Neural cell (in vitro differentiated cells): ENCODE measurements around the gene CD81. TPM values are rescaled to one million over a fixed set of nuclear protein-coding genes. Genes with fewer than 3 reads are reported as not detected.
A peak's percentile ranks its signal among the peaks of the same experiment; 100 is the strongest.

ENCODE experiments used
- H2AFZ ChIP-seq: fragments of 200-600, 300-800 bp; sonication (generic), shearing (Covaris generic); 2 replicates; pipeline ENCODE4 v1.6.0; 2014; ENCODE audit warnings: low read depth, mild to moderate bottlenecking, antibody characterized with exemption, low read length, moderate library complexity
- H3F3A ChIP-seq: fragments of 200-600 bp; shearing (Covaris generic); 2 replicates; pipeline ENCODE4 v1.6.1; 2016; ENCODE audit warnings: mild to moderate bottlenecking, moderate library complexity, mixed read lengths, antibody characterized with exemption, low read length; ENCODE audit not compliant: insufficient read depth, poor library complexity, severe bottlenecking
- H3K27ac ChIP-seq: fragments of 200-600, 300-800 bp; sonication (generic), shearing (Covaris generic); 2 replicates; pipeline ENCODE4 v1.5.1; 2014; ENCODE audit warnings: mild to moderate bottlenecking, low read length, moderate library complexity
- H3K27me3 ChIP-seq: fragments of 300-800, 200-600 bp; sonication (generic), shearing (Covaris generic); 2 replicates; pipeline ENCODE4 v1.6.0; 2014; ENCODE audit warnings: mild to moderate bottlenecking, low read depth, low read length, moderate library complexity; ENCODE audit not compliant: insufficient read depth
- H3K36me3 ChIP-seq: fragments of 300-800, 200-600 bp; sonication (generic), shearing (Covaris generic); 2 replicates; pipeline ENCODE4 v1.5.1; 2014; ENCODE audit warnings: mild to moderate bottlenecking, antibody characterized with exemption, low read length, moderate library complexity; ENCODE audit not compliant: insufficient read depth
- H3K4me2 ChIP-seq: fragments of 300-800, 200-600 bp; sonication (generic), shearing (Covaris generic); 2 replicates; pipeline ENCODE4 v1.6.0; 2014; ENCODE audit warnings: mild to moderate bottlenecking, low read length
- H3K4me3 ChIP-seq: fragments of 300-800, 200-600 bp; sonication (generic), shearing (Covaris generic); 2 replicates; pipeline ENCODE4 v1.5.1; 2014; ENCODE audit warnings: mild to moderate bottlenecking, low read length, moderate library complexity
- H3K79me2 ChIP-seq: fragments of 200-600 bp; shearing (Covaris generic); replicated peaks from 2 replicates; pipeline ENCODE4 v1.6.0; 2014; ENCODE audit warnings: mild to moderate bottlenecking, low read length, moderate library complexity; ENCODE audit not compliant: insufficient read depth
- H3K9ac ChIP-seq: fragments of 300-800, 200-600 bp; sonication (generic), shearing (Covaris generic); 2 replicates; pipeline ENCODE4 v1.6.1; 2016; ENCODE audit warnings: mild to moderate bottlenecking, low read length, mixed read lengths
- H3K9me2 ChIP-seq: fragments of 200-600 bp; shearing (Covaris generic); 2 replicates; pipeline ENCODE4 v1.6.1; 2016; ENCODE audit warnings: mild to moderate bottlenecking, low read length, mixed read lengths; ENCODE audit not compliant: insufficient read depth
- H3K9me3 ChIP-seq: fragments of 200-600, 300-800 bp; sonication (generic), shearing (Covaris generic); 2 replicates; pipeline ENCODE4 v1.6.1; 2016; ENCODE audit warnings: mild to moderate bottlenecking, mixed run types, low read length, moderate library complexity, mixed read lengths
- H4K20me1 ChIP-seq: fragments of 200-600 bp; shearing (Covaris generic); 2 replicates; pipeline ENCODE4 v1.6.1; 2016; ENCODE audit warnings: mild to moderate bottlenecking, mixed run types; ENCODE audit not compliant: insufficient read depth
- EP300 ChIP-seq: fragments of 450-650 bp; conservative IDR thresholded peaks from 2 replicates; pipeline ENCODE4 v1.6.1; 2014; ENCODE audit warnings: antibody characterized with exemption, mild to moderate bottlenecking, moderate library complexity; ENCODE audit not compliant: poor library complexity, severe bottlenecking
- EZH2 ChIP-seq: fragments of 200-600, 300-800 bp; shearing (Covaris generic), sonication (generic); IDR thresholded peaks from 2 replicates; pipeline ENCODE4 v1.6.1; 2014; ENCODE audit warnings: antibody characterized with exemption, low read length, borderline replicate concordance, mild to moderate bottlenecking; ENCODE audit not compliant: insufficient read depth, poor library complexity, severe bottlenecking
- MXI1 ChIP-seq: fragments of 450-650 bp; conservative IDR thresholded peaks from 2 replicates; pipeline ENCODE4 v1.6.1; 2014; ENCODE audit warnings: antibody characterized with exemption, mild to moderate bottlenecking; ENCODE audit not compliant: poor library complexity, severe bottlenecking
- POLR2AphosphoS5 ChIP-seq: IDR thresholded peaks from 2 replicates; pipeline ENCODE4 v1.6.1; 2012
- RAD21 ChIP-seq: fragments of 450-650 bp; conservative IDR thresholded peaks from 2 replicates; pipeline ENCODE4 v1.6.1; 2014; ENCODE audit warnings: antibody characterized with exemption, mild to moderate bottlenecking, moderate library complexity
- SMC3 ChIP-seq: fragments of 450-650 bp; conservative IDR thresholded peaks from 2 replicates; pipeline ENCODE4 v1.6.1; 2014; ENCODE audit warnings: antibody characterized with exemption, mild to moderate bottlenecking, moderate library complexity; ENCODE audit not compliant: poor library complexity
- TAF1 ChIP-seq: IDR thresholded peaks from 2 replicates; pipeline ENCODE4 v1.6.1; 2012; ENCODE audit warnings: low read depth
- polyA plus RNA-seq: library from polyadenylated mRNA; depleted of rRNA; stranded (reverse); fragments of >200 nt; gene quantifications from 2 replicates; pipeline ENCODE4 v1.2.3, GENCODE V29; 2014
- TF ChIP-seq, protein P1 (sequence below): fragments of 450-650 bp; IDR thresholded peaks from 2 replicates; pipeline ENCODE4 v1.5.1; 2014; ENCODE audit warnings: antibody characterized with exemption, mild to moderate bottlenecking, moderate library complexity; ENCODE audit not compliant: poor library complexity, severe bottlenecking
- TF ChIP-seq, protein P2 (sequence below): IDR thresholded peaks from 2 replicates; pipeline ENCODE4 v1.6.1; 2012; ENCODE audit warnings: borderline replicate concordance

Gene CD81
- polyA plus RNA-seq, 1 donor from 2014 or later, result 97.8 TPM

DNA sequence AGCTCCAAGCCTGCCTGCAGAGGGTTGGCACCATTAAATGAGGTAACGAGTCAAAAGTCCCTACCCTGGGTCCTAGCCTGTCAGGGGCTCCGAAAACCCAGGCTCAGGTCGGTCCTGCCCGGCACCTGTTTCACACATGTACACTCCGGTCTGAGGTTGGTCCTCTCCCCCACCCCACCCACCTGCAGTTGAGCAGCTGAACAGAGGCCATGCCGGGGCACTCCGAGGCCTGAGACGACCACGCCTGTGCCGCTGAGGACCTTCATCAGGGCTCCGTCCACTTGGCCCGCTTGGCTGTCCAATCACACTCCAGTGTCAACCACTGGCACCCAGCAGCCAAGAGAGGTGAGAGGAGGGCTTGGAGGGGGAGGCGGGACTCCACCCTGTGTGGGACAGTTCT is 25.0 kb downstream of the CD81 start:
- no peaks in the 10 kb centered on the region for H3K9me2 ChIP-seq
- no peaks in the 10 kb centered on the region for H3K27me3 ChIP-seq
- no peak overlapping the region for H3K27ac ChIP-seq
- peak overlapping the region; percentile 99 for H3K4me2 ChIP-seq
- H3K36me3 ChIP-seq, result no peaks in the 10 kb centered on the region
- TF ChIP-seq, protein P1, sequence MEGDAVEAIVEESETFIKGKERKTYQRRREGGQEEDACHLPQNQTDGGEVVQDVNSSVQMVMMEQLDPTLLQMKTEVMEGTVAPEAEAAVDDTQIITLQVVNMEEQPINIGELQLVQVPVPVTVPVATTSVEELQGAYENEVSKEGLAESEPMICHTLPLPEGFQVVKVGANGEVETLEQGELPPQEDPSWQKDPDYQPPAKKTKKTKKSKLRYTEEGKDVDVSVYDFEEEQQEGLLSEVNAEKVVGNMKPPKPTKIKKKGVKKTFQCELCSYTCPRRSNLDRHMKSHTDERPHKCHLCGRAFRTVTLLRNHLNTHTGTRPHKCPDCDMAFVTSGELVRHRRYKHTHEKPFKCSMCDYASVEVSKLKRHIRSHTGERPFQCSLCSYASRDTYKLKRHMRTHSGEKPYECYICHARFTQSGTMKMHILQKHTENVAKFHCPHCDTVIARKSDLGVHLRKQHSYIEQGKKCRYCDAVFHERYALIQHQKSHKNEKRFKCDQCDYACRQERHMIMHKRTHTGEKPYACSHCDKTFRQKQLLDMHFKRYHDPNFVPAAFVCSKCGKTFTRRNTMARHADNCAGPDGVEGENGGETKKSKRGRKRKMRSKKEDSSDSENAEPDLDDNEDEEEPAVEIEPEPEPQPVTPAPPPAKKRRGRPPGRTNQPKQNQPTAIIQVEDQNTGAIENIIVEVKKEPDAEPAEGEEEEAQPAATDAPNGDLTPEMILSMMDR, result no peak
- no peaks in the 10 kb centered on the region for H3K9me3 ChIP-seq
- peaks cover 13% of the 10 kb centered on the region for H3K79me2 ChIP-seq
- no peaks in the 10 kb centered on the region for H4K20me1 ChIP-seq
- H3K4me3 ChIP-seq, result peak overlapping the region; percentile 86
- H3K9ac ChIP-seq, result no peak overlapping the region
- no peak overlapping the region for H2AFZ ChIP-seq
- H3F3A ChIP-seq, result no peaks in the 10 kb centered on the region

DNA sequence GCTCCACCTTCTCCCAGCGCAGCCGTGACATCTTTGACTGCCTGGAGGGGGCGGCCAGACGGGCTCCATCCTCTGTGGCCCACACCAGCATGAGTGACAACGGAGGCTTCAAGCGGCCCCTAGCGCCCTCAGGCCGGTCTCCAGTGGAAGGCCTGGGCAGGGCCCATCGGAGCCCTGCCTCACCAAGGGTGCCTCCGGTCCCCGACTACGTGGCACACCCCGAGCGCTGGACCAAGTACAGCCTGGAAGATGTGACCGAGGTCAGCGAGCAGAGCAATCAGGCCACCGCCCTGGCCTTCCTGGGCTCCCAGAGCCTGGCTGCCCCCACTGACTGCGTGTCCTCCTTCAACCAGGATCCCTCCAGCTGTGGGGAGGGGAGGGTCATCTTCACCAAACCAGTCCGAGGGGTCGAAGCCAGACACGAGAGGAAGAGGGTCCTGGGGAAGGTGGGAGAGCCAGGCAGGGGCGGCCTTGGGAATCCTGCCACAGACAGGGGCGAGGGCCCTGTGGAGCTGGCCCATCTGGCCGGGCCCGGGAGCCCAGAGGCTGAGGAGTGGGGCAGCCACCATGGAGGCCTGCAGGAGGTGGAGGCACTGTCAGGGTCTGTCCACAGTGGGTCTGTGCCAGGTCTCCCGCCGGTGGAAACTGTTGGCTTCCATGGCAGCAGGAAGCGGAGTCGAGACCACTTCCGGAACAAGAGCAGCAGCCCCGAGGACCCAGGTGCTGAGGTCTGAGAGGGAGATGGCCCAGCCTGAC is 26.0 kb downstream of the CD81 start:
- Histone ChIP-seq H3K27me3 (no peaks in the 10 kb centered on the region), H3K27ac (no peak overlapping the region), H3K9me3 (no peaks in the 10 kb centered on the region), H3K79me2 (peaks cover 13% of the 10 kb centered on the region), H4K20me1 (no peaks in the 10 kb centered on the region), H3K4me2 (no peak overlapping the region), H3K9me2 (no peaks in the 10 kb centered on the region), H3K9ac (no peak overlapping the region), H2AFZ (no peak overlapping the region), H3K36me3 (no peaks in the 10 kb centered on the region), H3K4me3 (no peak overlapping the region), H3F3A (no peaks in the 10 kb centered on the region)
- TF ChIP-seq, protein P2, sequence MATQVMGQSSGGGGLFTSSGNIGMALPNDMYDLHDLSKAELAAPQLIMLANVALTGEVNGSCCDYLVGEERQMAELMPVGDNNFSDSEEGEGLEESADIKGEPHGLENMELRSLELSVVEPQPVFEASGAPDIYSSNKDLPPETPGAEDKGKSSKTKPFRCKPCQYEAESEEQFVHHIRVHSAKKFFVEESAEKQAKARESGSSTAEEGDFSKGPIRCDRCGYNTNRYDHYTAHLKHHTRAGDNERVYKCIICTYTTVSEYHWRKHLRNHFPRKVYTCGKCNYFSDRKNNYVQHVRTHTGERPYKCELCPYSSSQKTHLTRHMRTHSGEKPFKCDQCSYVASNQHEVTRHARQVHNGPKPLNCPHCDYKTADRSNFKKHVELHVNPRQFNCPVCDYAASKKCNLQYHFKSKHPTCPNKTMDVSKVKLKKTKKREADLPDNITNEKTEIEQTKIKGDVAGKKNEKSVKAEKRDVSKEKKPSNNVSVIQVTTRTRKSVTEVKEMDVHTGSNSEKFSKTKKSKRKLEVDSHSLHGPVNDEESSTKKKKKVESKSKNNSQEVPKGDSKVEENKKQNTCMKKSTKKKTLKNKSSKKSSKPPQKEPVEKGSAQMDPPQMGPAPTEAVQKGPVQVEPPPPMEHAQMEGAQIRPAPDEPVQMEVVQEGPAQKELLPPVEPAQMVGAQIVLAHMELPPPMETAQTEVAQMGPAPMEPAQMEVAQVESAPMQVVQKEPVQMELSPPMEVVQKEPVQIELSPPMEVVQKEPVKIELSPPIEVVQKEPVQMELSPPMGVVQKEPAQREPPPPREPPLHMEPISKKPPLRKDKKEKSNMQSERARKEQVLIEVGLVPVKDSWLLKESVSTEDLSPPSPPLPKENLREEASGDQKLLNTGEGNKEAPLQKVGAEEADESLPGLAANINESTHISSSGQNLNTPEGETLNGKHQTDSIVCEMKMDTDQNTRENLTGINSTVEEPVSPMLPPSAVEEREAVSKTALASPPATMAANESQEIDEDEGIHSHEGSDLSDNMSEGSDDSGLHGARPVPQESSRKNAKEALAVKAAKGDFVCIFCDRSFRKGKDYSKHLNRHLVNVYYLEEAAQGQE, result no peak
- TF ChIP-seq EP300 (no peak), POLR2AphosphoS5 (no peak), EZH2 (no peak)

DNA sequence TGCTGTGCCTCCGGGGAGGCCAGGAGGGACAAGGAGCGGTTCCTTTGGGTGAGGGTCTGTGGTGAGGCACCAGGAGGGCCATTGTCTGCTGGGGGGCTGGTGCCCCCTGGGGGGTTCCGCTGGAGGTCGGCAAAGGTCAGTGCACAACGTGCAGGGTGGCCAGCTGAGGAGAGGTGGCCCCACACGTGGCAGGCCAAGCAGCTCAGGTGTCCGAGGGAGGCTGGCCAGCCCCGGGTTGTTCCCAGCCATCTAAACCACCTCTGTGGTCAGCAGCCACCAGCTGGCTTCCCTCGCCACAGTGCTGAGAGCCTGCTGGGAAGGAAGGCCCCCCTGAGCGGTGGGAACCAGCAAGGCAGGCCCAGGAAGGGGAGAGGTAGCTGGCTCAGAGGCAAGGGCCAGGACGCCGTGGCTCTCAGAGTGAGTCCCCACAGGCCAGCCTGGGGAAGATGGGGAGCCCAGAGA is 27.7 kb downstream of the CD81 start:
- no peaks in the 10 kb centered on the region for H3K9me3 ChIP-seq
- no peaks in the 10 kb centered on the region for H4K20me1 ChIP-seq
- no peak overlapping the region for H3K4me2 ChIP-seq
- no peak overlapping the region for H2AFZ ChIP-seq
- H3F3A ChIP-seq, result no peaks in the 10 kb centered on the region
- no peaks in the 10 kb centered on the region for H3K9me2 ChIP-seq
- no peak for TF ChIP-seq SMC3
- TF ChIP-seq, protein P1, result no peak
- TF ChIP-seq, protein P2, result no peak
- no peak for TF ChIP-seq MXI1
- TF ChIP-seq RAD21, result no peak
- no peak for TF ChIP-seq EP300
- no peak for TF ChIP-seq TAF1
- no peak for TF ChIP-seq POLR2AphosphoS5
- no peak for TF ChIP-seq EZH2
- no peak overlapping the region for H3K27ac ChIP-seq
- no peaks in the 10 kb centered on the region for H3K27me3 ChIP-seq
- H3K79me2 ChIP-seq, result peaks cover 13% of the 10 kb centered on the region
- H3K9ac ChIP-seq, result no peak overlapping the region
- no peak overlapping the region for H3K4me3 ChIP-seq
- no peaks in the 10 kb centered on the region for H3K36me3 ChIP-seq
